ENCODE data around the gene CRYBG3.

The CRYBG3 gene

DNA sequence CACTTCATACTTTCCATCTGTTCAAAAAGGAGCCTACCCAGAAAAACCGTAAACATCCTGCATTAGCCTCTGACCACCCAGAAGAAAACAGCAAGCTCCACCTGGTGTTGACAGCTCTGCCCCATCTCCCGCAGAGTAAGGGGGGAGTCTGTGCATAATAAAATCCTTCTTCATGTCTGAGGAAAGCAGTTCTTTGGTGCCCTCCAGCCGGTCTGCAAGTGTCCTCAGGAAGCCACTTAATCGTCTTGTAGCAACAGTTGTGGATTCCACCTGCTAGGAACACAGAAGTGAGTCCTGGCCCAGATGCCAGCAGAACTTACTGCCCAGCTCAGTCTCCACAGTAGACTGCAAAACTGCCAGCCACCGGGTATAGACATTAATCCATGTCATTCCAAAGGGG lies 127.9 kb downstream of the CRYBG3 start:
- DNase-seq, result no peak

DNA sequence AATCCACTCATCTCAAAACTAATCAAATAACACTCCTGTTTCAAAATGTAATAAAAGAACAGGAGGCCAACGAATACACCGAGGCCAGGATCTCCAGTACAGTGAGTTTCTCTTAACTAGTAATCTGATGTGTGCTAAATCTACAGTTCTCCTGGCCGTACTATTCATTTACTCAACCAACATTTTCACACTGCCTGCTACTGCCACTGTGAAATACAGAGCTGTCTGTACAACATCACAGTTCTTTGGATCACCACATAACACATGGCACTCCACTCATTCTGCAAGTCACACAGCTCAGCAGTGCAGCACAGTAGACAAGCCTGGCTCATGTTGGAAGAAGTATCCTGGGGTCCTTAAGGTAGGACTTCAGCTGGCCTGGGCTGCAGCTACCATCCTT lies 128.5 kb downstream of the CRYBG3 start:
- no peak for DNase-seq

DNA sequence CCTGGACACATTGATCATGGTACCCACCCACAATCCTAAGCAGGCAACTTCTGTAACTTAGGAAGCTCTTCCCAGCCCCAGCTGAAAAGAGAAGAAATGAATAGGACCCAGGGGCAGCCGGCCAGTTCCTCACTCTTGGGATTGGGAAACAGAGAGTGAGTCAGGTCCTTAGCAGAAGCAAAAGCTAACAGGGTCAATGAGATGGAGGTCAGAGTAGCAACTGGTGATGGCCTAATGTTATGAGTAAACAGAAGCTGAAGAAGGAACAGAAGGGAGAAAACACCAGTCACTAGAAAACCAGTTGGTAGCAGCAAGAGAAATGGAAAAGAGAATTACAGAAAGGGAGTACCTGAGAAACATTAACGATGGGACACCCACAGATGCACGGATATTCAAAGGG lies 130.5 kb downstream of the CRYBG3 start:
- no peak for DNase-seq

DNA sequence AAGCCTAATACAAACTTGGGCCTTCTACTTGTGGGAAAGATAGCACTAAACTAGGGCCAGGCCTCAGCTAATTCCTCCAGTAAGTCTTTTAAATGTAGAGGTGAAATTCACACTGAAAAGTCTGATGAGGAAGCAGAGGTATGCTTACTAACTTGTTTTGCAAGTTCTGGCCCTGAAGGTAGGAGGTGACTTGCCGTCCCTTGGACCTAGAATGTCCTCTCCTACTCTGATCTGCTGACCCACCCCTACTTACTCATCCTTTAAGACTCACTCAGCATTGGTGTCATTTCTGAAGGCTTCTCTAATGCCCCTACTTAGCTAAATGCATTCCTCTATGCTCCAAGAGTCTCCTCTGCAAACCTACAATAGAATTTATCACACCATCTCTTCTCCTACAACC lies 131.1 kb downstream of the CRYBG3 start:
- DNase-seq, result no peak

DNA sequence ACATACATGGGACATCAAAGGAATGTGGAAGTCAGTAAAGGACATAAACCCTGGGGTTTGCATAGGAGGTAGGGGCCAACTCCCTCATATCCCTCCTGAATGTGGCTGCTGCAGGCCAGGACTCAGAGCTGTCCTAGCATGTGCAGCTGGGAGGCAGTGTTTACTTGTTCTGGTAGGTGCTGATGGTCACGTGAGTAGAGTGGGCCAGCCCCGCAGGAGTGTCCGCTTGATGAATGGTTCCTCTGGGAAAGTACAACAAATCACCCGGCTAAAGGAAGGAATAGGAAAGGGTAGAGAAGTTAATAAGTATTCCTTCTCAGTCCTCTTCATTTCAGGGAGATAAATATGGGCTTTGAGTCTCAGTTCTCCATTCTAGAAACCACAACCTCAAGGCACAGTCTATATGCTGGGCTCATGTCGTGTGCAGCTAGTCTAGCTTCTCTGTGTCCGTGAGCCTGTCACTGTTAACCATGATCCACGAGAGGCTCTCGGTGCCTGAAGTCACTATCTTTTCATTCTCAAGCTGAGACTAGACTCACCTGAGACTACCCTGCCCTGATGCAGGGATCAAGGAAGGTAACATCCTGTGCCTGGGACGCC lies 132.5 kb downstream of the CRYBG3 start:
- DNase-seq, result no peak

DNA sequence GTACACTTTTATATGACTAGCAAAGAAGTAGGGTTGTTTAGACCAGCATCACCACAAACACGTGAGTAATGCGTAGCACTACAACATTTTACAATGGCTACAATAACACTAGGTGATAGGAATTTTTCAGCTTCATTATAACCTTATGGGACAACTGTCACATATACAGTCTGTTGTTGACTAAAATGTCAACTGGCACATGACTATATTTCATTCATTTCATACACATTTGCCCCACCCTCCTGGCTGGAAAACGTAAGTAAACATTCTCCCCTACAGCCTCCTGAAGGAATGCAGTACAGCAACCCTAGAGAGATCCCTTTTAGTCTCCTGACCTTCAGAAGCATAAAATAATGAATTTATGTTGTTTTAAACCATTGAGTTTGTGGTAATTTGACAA lies 134.2 kb downstream of the CRYBG3 start:
- DNase-seq, result no peak

DNA sequence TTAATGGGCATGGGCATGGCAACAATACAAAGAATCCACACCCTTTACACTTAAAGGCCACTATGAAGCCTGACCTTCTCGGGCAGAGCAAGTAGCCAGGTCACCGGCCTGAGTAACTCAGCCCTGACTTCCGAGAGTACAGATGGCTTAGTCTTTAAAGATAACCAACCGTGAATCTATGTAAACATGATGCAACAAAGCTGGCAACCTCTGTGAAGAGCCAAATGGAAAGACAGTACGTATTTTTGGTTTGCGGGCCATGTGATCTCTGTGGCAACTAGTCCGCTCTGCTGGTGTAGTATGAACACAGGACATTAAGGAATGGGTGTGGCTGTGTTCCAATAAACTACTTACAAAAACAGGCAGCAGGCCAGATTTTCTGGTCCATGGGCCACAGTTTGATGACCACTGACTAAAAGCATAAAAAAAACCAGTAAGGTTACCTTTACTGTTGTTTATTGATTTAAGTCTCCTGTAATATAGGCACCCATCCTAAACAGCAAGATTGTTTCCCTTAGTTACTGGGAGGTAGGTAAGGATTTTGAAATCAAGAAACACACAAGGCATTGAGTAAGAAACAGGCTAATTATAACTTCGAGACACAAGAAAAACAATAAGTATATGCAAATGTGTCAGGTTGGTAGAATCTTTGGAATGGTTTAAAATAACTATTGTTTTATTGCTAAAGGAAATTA lies 136.0 kb downstream of the CRYBG3 start:
- no peak for DNase-seq

DNA sequence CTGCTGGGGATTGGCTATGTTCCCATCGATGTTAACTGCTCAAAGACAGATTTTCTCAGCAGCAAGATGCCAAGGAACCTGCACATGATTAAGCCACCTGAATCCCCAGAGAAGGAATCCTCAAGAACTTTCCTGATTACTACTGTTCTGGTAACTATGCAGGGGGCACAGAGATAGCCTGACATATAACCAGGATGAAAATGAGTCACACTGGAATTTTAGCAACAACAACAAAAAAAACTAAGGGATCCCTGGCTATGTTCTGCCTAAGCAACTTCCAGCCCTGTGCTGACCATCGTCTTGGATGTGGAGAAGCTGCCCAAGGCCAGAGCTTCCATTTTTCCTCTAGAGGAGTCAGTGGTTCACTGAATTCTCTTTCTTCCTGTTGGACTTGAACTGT lies 136.6 kb downstream of the CRYBG3 start:
- no peak for DNase-seq

DNA sequence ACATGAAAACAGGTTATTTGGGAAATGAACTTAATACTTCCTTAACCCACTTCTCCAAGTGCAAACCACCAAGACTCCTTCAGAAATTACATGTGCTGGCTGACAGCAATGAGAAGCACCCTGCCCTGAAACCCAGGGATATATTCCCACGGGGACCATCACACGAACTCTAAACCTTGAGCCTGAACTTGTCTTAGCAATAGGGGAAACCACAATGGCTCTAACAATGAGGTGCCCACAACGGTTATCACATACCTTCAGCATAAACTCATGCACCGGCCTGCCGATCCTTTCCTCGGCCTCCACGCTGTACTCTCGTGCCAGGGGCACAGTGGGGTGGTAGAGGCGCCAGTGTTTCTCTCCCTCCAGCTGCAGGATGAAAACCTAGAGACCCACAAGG lies 137.0 kb downstream of the CRYBG3 start:
- no peak for DNase-seq

DNA sequence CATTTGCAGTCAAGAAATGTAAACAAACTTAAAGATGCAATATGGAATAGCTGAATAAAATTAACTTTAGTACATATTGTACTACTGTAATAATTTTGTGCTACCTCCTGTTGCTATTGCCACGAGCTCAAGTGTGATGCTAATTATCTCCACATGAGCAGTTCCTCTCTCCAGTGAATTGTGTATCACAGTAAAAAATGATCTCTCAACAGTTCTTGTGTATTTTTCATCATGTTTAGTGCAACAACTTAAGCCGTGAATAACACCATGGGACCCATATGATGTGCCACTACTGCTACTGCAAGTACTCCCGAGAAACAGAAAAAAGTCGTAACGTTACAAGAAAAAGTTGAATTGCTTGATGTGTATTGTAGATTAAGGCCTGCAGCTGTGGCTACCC lies 138.1 kb downstream of the CRYBG3 start:
- no peak for DNase-seq

DNA sequence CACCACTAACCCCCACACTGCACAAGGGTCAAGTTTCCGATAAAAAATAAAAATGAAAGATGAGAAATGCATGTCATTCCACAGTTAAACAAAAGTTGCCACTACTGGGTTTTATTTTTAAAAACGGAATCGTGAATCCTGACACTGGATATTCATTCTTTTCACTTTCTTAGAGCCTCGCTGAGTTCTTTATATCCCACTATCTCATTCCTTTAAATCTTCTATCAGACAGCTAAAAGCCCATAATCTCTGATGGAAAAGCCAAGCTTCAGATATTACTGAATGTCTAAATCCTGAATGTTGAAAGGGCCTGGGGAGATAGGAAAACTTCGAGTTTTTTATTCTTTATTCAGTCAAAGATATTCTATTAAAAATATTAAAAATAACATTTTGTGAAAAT lies 138.7 kb downstream of the CRYBG3 start:
- DNase-seq, result no peak

DNA sequence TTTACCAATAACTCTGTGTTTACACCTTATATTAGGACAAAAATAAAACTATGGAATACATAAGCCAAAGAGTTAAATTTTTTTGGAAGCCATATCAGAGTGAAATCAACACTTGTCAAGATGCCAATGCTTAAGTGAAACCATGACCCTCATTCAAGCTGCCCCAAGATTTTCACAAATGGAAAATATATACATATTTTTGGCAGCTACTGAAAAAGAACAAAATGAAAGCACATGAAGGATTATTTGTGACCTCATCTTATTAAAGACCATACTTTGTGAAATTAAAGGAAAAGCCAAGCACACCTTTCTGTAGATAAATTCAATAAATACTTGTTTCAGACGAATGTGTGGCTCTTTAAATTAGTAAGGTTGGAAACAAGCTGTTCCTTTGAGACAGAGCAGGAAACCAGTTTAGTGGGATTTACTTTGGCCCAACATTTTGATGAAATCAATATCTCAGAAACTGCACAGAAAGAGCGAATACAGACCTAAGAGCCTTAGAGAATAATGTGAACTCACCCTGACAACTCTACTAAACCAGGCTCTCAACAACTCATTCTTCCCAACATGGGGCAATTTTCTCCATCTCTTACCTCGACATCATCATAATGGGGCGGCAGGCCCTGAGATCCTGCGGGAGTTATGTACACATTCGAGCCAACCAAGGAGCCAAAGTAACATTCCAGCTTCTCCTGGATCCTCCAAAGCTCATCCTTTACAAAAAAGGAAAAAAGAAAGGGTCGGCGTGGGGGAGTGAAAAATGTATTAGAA lies 139.4 kb downstream of the CRYBG3 start:
- no peak for DNase-seq

DNA sequence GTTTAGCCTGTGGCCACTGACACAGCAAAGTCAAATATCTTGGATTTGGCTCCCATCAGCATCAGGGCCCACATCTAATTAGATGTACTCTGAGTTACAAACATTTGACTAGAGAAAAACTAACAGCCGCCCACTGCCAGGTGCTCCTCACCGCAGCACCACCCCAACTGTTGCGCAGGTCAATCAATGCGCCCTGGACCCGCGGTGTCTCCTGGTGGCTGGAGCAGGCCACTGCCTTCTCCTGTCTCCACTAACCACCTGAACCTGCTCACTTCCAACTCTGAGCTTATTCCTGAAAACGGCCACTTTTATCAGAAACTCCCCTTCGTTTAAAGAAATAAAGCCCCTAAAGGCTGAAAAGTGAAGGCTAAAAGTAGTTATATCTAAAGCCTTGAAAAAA lies 146.2 kb downstream of the CRYBG3 start:
- DNase-seq, result no peak

DNA sequence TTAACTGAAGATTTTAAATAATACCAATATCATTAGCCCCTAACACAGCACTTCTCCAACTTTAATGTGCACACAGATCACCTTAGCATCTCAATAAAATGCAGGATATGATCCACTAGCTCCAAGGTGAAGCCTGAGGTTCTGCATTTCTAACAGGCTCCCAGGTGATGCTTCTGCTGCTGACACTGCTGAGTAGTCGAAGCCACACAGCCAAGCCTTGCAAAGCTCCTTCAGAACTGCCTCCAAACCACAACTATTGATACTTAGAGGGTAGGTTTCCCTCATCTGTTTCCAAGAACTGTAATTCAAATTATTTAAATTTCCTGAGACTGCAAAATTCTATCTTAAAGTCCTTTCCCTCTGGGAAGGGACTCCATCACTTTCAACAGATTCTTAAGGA lies 146.6 kb downstream of the CRYBG3 start:
- DNase-seq, result no peak

DNA sequence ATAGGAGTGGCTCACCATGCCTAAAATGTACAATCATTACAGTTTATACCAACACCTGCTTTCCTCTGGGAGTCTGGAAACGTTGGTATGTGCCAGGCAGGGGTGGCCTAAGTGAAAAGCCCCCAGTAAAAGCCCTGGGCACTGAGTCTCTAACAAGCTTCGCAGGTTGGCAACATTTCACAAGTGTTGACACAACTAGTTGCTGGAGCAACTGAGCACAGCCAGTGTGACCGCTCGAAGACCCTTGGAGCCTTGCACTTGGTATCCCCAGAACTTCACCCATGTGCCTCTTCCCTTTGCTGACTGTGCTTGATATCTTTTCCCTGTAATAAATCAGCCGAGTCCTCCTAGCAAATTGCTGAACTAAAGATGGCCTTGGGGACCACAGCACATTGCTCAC lies 147.7 kb downstream of the CRYBG3 start:
- no peak for DNase-seq

DNA sequence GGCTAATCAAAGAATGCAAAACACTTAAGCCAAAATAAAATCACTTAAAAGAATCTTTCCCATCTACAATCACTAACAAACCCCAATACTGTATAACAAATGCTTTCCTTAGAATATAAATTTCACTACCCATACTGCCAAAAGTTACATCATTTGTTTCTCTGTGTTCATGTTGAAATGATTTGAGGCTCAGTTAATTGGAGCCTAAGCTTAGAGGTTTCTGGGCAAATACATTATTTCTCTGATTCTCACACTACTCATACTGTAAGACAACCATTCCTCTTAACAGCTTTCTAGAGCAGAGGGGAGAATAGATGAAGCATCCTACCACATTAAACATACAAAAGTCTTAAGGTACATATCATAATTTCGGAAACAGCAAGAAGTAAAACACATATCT lies 148.3 kb downstream of the CRYBG3 start:
- DNase-seq, result no peak

DNA sequence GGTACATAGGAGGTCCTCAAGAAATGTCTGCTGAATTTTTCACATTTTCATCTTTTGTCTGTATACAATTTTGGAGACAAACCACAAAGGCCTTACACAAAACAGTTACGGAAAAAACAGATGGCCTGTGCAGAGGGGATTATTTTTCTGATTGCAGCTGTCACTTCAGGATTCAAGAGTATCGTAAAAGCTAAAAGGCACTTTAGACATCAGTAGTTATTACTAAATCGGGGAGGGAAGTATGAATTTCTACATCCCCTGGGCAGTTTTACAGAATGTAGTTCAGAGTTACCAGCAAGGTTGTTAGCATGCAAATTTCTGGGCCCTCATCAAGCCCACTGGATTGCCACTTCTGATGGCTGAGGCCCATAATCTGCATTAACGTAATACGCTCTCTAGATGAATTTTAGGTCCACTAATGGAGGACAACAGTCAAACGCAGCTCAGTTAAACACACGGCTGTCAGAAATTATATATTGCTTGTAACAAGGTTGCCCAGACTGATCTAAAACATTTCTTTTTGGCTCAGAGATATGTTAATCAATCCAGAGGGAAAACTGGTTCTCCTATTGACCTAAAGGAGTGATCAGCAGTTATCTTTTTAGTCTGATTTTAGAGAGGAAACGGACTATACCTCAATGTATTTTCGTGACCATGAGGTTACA lies 149.3 kb downstream of the CRYBG3 start:
- peak in 1 of 2 experiments; percentile 11 for DNase-seq

DNA sequence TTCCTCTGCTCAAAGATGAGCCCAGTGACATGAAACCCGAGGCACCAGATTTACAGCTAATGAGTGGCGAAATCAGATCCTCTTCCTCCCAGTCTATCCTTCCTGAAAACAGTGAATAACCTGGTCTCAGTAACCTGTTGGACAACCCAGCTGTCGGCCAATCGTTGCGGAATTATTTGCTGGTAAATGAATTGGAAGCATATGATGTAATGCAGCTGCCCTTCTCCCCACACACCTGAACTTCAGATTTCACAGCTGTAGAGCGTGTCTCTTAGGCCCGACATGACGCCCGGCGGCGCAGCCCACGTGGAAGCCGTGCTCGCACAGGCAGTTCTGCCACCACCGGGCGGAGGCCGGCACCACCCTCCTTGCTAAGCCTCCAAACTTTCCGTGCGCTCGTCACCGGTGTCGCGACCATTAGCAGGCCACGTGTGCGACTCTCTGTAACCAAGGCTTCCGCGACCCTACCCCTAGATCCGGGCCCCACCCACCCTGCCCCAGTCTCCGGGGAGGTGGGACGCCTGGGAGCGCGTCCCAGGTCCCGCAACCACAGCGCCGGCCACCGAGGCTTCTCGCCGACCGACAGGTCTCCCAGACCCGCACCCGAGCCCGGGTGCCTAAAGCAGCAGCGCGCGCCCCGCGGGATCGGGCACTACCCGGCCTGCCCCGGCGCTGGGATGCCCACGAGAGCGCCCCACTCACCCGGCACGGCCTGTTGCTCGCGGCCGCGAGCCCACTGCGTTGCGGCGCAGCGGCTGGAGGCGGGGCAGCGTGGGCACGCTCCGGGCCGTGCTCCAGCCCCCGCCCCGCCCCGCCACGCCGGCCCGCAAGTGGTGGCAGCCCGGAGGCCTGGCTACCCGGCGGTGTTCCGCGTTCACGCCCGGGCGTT lies 150.1 kb downstream of the CRYBG3 start, which contains the start of gene RIOX2:
RIOX2 (minus strand) TSS at position 753 of the 889 bp plus-strand sequence. CDS start 4,838 bp downstream, outside the sequence.
- DNase-seq, result peak; percentile 24 to 37

DNA sequence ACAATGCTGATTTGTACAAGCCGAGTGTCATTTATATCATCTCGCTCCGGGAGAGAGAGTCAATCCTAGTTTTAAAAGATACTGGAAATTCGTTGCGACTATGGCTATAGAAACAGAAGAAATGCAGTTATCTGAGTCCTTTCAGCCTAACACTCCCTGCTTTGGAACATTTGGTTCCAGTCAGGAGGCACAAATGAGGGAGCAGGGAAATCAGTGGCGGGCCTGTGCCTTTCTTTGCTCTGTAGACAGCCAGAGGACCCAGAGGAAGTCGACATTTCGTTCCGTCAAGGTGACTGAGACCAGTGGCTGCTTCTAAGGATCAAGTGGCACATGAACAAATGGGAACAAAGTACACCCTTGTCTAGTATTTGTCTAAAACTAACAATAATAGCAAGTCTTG lies 151.2 kb downstream of the CRYBG3 start:
- DNase-seq, result no peak

DNA sequence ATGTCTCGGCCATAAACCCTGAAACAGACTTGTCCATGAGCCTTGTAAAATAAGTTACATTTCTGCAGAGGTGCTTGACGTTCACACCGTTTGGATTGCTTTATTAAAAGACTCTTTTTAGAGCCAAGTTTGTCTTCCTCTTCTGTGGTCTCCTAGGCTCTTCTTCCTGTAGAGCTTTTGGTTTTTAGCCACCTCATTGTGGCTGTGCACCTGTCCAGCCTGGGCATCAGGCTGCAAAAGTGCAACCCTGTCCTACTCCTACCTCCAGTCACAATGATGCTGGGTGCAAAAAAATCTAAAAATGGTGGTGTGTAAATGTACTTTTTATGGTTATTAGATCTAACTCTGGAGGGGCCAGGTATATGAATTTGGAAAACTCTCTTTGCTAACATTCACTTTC lies 153.2 kb downstream of the CRYBG3 start:
- no peak for DNase-seq

DNA sequence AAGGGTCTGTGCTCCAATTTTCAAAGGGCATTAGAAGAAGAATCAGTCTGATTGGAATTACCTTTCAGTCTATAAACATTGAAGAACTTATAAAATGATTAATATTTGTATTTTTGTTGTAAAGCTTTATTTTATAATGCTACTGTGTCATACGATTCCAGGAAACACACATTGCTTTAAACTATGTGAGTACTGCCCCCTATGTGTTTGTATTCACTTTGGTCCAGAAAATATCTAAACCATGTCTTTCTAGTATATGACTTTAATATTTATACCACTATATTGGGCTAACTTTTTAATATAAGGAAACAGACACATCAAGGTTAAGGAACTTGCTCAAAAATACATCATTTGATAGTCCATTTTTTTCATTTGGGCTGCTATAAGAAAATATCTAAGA lies 153.7 kb downstream of the CRYBG3 start:
- DNase-seq, result no peak

DNA sequence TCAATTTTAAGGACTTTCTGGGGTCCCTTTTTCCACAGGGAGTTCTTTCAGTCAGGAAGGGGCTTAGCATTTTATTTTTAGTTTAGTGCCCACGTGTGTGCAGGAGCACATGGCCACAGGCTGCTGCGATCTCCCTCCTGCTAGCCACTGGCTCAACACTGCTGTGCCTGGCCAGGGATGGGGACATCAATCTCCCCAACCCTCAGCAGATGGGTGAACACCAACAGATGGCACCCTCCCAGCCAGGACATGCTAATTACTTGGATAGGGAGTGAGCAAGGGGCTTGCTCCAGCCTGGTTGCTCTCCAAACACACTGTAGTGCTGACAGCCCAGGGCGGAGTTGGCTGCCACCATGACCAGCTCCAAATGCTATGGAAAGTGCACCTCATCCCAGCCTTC lies 157.8 kb downstream of the CRYBG3 start:
- no peak for DNase-seq

DNA sequence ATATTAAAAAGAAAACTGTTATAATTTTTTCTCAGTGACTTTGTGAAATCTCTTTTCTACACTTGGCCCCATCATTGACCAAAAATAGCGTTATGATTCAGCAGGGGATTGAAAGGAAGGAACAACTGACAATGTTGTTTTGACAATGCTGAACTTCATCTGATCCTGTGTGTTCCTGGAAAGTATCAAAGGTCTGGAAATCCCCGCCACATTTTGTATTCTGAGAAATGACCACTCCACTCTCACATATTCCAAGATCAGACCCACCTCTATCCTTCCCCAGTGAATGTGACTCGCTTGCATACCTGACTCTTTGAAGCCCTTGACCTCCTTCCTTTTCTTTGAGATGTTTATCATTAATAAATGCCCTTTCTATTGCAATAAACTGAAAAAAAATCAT lies 160.1 kb downstream of the CRYBG3 start:
- DNase-seq, result no peak

Measured in NCI-H187 (cell line).